Osteocyte (in vitro differentiated cells): ENCODE results near the gene RHPN2. TPM values are rescaled to one million over a fixed set of nuclear protein-coding genes. Genes with fewer than 3 reads are reported as not detected.
"Not testable (repeated sequence)": the region's sequence is repeated elsewhere in the genome, so short reads cannot be mapped to it uniquely, and the experiment has no call there.

ENCODE experiments used
- DNase-seq: peaks from one replicate; pipeline ENCODE4 v3.0.0; 2021; ENCODE audit warnings: mixed read lengths; ENCODE audit not compliant: unreplicated experiment; ENCODE audit errors: extremely low spot score
- H3K27ac Mint-ChIP-seq: one replicate; pipeline ENCODE4 v1.8.0; 2021; ENCODE audit warnings: mild to moderate bottlenecking, mixed read lengths; ENCODE audit not compliant: unreplicated experiment
- H3K27me3 Mint-ChIP-seq: one replicate; pipeline ENCODE4 v1.8.0; 2021; ENCODE audit warnings: mixed read lengths; ENCODE audit not compliant: unreplicated experiment
- H3K36me3 Mint-ChIP-seq: one replicate; pipeline ENCODE4 v1.8.0; 2021; ENCODE audit warnings: mixed read lengths; ENCODE audit not compliant: unreplicated experiment
- H3K4me1 Mint-ChIP-seq: one replicate; pipeline ENCODE4 v1.8.0; 2021; ENCODE audit warnings: mixed read lengths; ENCODE audit not compliant: unreplicated experiment
- H3K4me3 Mint-ChIP-seq: one replicate; pipeline ENCODE4 v1.8.0; 2021; ENCODE audit warnings: mild to moderate bottlenecking, moderate library complexity, mixed read lengths; ENCODE audit not compliant: unreplicated experiment
- H3K9me3 Mint-ChIP-seq: one replicate; pipeline ENCODE4 v1.8.0; 2021; ENCODE audit warnings: mixed read lengths; ENCODE audit not compliant: unreplicated experiment
- total RNA-seq: library from RNA; stranded (reverse); gene quantifications from 2 replicates; pipeline ENCODE4 v1.2.1, GENCODE V29; 2021
- TF ChIP-seq, protein P1 (sequence below): fragments of 200-600 bp; sonication (generic); IDR thresholded peaks from 2 replicates; pipeline ENCODE4 v1.5.0; 2021; ENCODE audit warnings: antibody characterized with exemption, mild to moderate bottlenecking, moderate library complexity

The RHPN2 gene
- total RNA-seq, 1 donor from 2014 or later, result 4.0 TPM

DNA sequence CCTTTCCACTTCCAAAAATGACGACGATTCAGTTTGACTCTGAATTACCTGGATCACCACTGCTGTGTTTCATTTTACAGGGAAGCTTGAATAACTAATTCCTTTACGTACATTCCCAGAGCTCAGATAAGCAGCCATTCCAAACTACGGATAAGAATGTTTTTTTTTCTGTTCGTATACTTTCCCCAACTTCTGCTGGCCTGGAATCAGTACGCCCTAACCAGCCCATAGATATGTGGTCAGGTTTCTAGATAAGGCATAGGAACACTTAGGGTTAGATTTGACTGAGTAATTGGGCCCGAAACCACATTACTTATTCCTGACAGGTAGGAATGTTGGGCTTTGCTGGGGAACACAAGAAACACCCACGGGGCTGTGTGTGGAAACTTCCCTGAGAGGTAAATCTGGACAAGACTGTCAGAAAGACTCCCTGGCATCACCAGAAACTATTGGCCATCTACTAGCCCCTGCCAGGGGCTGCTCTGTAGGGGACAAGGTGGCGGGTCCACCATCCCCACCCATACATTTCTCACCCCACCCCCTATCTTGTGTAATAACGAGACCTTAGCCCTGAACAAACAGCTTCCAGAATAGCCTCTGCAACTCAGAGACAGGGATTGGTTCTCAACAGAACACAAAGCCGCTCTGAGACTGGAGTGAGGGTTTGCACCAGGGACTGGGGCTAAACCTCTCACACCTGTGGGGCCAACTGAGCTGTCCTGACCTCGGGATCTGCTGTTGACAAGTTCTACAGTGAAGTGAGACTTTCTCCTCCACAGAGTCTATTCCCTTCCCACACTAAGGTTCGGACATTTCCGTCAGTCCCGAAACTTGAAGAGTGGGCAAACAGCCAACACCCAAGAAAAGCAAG is 15.6 kb downstream of the RHPN2 start:
- Mint-ChIP-seq H3K27ac (no peak overlapping the region), H3K4me3 (no peak overlapping the region), H3K27me3 (no peaks in the 10 kb centered on the region), H3K9me3 (no peaks in the 10 kb centered on the region), H3K4me1 (peaks cover 3% of the 10 kb centered on the region), H3K36me3 (no peaks in the 10 kb centered on the region)
- TF ChIP-seq, protein P1, sequence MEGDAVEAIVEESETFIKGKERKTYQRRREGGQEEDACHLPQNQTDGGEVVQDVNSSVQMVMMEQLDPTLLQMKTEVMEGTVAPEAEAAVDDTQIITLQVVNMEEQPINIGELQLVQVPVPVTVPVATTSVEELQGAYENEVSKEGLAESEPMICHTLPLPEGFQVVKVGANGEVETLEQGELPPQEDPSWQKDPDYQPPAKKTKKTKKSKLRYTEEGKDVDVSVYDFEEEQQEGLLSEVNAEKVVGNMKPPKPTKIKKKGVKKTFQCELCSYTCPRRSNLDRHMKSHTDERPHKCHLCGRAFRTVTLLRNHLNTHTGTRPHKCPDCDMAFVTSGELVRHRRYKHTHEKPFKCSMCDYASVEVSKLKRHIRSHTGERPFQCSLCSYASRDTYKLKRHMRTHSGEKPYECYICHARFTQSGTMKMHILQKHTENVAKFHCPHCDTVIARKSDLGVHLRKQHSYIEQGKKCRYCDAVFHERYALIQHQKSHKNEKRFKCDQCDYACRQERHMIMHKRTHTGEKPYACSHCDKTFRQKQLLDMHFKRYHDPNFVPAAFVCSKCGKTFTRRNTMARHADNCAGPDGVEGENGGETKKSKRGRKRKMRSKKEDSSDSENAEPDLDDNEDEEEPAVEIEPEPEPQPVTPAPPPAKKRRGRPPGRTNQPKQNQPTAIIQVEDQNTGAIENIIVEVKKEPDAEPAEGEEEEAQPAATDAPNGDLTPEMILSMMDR, result no peak
- DNase-seq, result no peak

DNA sequence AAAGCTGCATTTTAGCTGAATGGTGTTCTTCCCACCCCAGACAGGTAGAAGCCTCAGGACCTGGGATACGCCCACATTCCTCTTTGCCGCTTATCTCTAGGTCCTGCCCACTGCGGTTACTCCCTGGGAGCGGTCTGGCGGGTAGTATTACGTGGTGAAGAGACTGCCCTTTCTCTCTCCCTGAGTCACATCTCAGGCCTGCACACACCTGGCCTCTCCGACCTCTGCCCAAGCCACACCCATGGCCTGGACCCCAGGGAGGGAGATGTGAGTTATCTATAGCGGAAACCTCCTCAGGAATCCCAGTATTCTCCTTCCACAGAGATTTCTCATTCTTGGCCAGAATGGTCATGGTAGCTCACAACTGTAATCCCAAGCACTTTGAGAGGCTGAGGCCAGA is 17.3 kb downstream of the RHPN2 start:
- DNase-seq, result no peak
- no peak overlapping the region for H3K4me3 Mint-ChIP-seq

DNA sequence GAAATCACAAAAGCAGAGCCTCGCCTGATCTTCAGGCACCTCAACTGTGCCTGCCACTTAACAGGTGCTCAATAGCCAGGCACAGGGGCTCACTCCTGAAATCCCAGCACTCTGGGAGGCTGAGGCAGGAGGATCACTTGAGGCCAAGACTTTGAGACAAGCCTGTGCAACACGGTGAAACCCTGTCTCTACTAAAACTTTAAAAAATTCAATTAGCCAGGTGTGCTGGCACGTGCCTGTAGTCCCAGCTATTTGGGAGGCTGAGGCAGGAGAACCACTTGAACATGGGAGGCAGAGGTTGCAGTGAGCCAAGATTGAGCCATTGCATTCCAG is 22.9 kb downstream of the RHPN2 start:
- H3K4me1 Mint-ChIP-seq, H3K36me3 Mint-ChIP-seq, DNase-seq, H3K27me3 Mint-ChIP-seq, H3K4me3 Mint-ChIP-seq, H3K9me3 Mint-ChIP-seq, H3K27ac Mint-ChIP-seq: not testable (repeated sequence)

More for the DNA sequence above, 17.3 kb downstream of the RHPN2 start:
- H3K9me3 Mint-ChIP-seq, result no peaks in the 10 kb centered on the region
- no peak overlapping the region for H3K27ac Mint-ChIP-seq
- no peaks in the 10 kb centered on the region for H3K27me3 Mint-ChIP-seq
- TF ChIP-seq, protein P1, result no peak
- H3K4me1 Mint-ChIP-seq, result peaks cover under 1% of the 10 kb centered on the region
- H3K36me3 Mint-ChIP-seq, result no peaks in the 10 kb centered on the region

DNA sequence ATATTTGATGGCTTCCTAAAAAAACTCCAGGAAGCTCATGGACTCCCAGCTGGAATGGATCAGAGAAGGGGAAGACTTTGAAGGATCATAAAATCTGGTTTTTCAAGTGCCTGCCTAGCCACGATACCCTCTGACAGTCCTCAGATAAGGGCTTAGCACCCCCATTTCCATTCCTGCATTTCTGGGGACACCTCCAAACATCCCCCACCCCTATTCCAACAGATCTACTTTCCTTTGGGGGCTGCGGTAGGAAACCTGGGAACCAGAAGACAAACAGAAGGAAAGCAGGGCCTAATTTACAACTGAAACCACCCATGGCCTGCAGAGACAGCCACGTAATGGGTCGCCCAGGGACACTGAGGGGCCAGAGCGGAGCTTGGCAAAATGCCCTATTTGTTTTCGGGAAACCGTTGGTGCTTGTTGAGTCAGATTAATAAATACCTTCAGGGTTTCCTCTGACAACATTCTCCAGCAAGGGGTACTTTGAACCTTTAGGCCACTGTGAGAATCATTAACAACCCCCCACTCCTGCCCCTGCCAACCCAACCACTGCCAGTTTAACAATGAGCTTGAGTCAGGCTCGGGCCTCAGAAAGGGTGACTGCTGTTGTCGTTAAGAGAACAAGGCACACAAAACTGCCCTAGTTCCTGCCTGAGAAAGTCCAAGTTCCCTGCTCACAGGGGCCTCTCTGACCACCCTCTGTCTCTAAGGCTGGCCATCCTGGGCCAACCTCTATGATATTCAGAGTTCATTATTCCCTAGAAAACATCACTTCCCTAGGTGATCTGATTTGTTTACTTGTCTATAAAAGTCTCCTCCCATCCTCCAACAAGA is 23.5 kb downstream of the RHPN2 start:
- Mint-ChIP-seq H3K9me3 (no peaks in the 10 kb centered on the region), H3K4me3 (no peak overlapping the region), H3K4me1 (peaks cover 5% of the 10 kb centered on the region), H3K27ac (no peak overlapping the region), H3K27me3 (no peaks in the 10 kb centered on the region), H3K36me3 (peaks cover 3% of the 10 kb centered on the region)
- TF ChIP-seq, protein P1, result no peak
- no peak for DNase-seq

DNA sequence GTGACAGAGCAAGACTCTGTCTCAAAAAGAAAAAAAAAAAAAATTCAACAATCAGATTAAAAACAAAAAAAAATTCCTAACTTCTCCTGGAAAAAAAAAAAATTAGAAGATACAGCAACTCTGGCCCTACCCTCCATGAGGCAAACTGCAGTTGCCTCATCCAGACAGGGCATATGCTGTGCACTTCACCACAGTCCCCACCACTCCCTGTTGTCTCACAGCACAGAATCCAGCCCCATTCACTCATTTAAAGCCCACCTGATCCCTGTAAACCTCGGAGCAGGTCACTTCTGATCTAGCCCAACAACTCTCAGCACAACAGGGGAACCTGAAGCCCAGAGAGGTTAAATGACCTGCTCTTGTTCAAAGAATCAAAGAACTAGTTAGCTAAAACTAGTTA is 24.9 kb downstream of the RHPN2 start:
- peaks cover 5% of the 10 kb centered on the region for H3K4me1 Mint-ChIP-seq
- no peak overlapping the region for H3K27ac Mint-ChIP-seq
- no peaks in the 10 kb centered on the region for H3K27me3 Mint-ChIP-seq
- H3K9me3 Mint-ChIP-seq, result no peaks in the 10 kb centered on the region
- TF ChIP-seq, protein P1, result no peak
- peaks cover 3% of the 10 kb centered on the region for H3K36me3 Mint-ChIP-seq
- H3K4me3 Mint-ChIP-seq, result no peak overlapping the region
- no peak for DNase-seq
